NCI-H345 (cell line): Measurements from ENCODE around the gene CRLF2.
"Not testable (repeated sequence)": the region's sequence is repeated elsewhere in the genome, so short reads cannot be mapped to it uniquely, and the experiment has no call there.

Experiments
- DNase-seq: peaks from one replicate; lab custom pipeline; 2025; lab: John Stamatoyannopoulos, UW

The CRLF2 gene

GRCh38 chrX:1212532-1212931, at the start of gene CRLF2:
Gene CRLF2, minus strand, starts transcription at chrX:1212649. Its CDS starts 15 bp downstream, at chrX:1212634.
- DNase-seq = no peak

- not testable (repeated sequence) for DNase-seq
Measured at GRCh38 chrX:1261771-1262170, 49.3 kb upstream of the CRLF2 start.

GRCh38 chrX:1261285-1261684, 48.8 kb upstream of the CRLF2 start:
- DNase-seq = no peak

- DNase-seq = no peak
Measured at GRCh38 chrX:1252861-1253260, 40.4 kb upstream of the CRLF2 start.

GRCh38 chrX:1249101-1249887, 36.8 kb upstream of the CRLF2 start:
- DNase-seq = no peak

GRCh38 chrX:1248331-1249061, 36.0 kb upstream of the CRLF2 start:
- DNase-seq = no peak

GRCh38 chrX:1246816-1247215, 34.4 kb upstream of the CRLF2 start:
- no peak for DNase-seq

- DNase-seq = no peak
Measured at GRCh38 chrX:1244164-1245076, 32.0 kb upstream of the CRLF2 start.

- no peak for DNase-seq
Measured at GRCh38 chrX:1242891-1243402, 30.5 kb upstream of the CRLF2 start.

- DNase-seq = not testable (repeated sequence)
Measured at GRCh38 chrX:1240551-1240950, 28.1 kb upstream of the CRLF2 start.

GRCh38 chrX:1239681-1240142, 27.3 kb upstream of the CRLF2 start:
- DNase-seq = no peak

GRCh38 chrX:1231850-1232465, 19.5 kb upstream of the CRLF2 start:
- no peak for DNase-seq

- not testable (repeated sequence) for DNase-seq
Measured at GRCh38 chrX:1228101-1228500, 15.7 kb upstream of the CRLF2 start.

GRCh38 chrX:1226249-1226648, 13.8 kb upstream of the CRLF2 start:
- DNase-seq = no peak

GRCh38 chrX:1224954-1225353, 12.5 kb upstream of the CRLF2 start:
- DNase-seq = no peak

GRCh38 chrX:1223242-1223600, 10.8 kb upstream of the CRLF2 start:
- DNase-seq = no peak

GRCh38 chrX:1222531-1223241, 10.2 kb upstream of the CRLF2 start:
- no peak for DNase-seq

GRCh38 chrX:1221296-1221845, 8.9 kb upstream of the CRLF2 start:
- DNase-seq = no peak

- no peak for DNase-seq
Measured at GRCh38 chrX:1218286-1218685, 5.8 kb upstream of the CRLF2 start.

GRCh38 chrX:1215123-1215823, 2.8 kb upstream of the CRLF2 start:
- no peak for DNase-seq
